Loucy (cell line): ENCODE data around the gene TK1.

Experiments used
- CTCF ChIP-seq: fragments of 200-600 bp; sonication (generic); conservative IDR thresholded peaks from 2 replicates; pipeline ENCODE4 v1.5.1; 2014; ENCODE audit warnings: mild to moderate bottlenecking, antibody characterized with exemption, low read length
- EZH2phosphoT487 ChIP-seq: fragments of 200-600 bp; IDR thresholded peaks from 2 replicates; pipeline ENCODE4 v1.6.1; 2018; ENCODE audit warnings: antibody characterized with exemption, mild to moderate bottlenecking, moderate library complexity, borderline replicate concordance

DNA sequence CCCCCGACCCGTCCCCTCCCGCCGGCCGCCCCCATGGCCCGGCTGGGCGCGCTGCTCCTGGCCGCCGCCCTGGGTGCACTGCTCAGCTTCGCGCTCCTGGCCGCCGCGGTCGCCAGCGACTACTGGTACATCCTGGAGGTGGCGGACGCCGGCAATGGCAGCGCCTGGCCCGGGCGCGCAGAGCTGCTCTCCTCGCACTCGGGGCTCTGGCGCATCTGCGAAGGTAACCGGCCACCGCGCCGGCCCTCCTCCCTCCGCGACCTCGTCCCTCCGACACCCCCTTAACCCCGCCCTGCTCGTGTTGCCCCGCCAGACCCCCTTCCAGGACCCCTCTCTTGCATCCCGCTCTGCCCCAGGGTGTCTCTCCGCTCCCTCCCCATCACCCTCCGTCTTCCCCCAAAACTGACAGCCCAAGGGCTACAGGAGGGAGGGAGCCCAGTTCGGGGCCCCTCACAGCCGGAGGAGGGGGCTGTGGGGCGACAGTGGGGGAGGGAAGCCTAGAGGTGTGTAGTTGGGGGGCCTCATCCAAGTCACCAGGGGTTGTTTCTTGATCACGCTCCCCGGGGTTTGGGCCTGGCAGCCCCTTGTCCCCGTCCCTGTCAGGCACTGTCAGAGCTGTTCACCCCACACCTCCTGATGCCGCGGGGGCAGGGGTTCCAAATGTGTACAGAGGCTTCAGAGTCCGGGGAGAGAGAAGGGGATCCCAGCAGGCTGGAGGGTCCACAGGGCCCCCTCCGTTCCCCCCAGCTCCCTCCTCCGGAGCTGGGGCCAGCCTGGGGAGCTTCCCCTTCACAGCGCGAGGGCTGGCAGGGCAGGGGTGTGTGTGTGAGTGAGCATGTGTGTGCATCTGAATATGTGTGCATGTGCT, 45.4 kb upstream of the TK1 start:
- TF ChIP-seq CTCF = no peak
- no peak for TF ChIP-seq EZH2phosphoT487
